Suprapubic skin (tissue), 4 donors: Measurements from ENCODE around the gene HRNR. TPM values are rescaled to one million over a fixed set of nuclear protein-coding genes. Genes with fewer than 3 reads are reported as not detected.

Source experiments
- DNase-seq, 2 donors: peaks; one replicate each; pipeline ENCODE4 v3.0.0-alpha.2; 2019; ENCODE audit warnings: low spot score in 2 of 2
- H3K27ac ChIP-seq: fragments of 200-600 bp; sonication (generic); one replicate; pipeline ENCODE4 v1.5.1; 2019
- H3K27me3 ChIP-seq: fragments of 200-600 bp; sonication (generic); one replicate; pipeline ENCODE4 v1.5.1; 2019
- H3K36me3 ChIP-seq: fragments of 200-600 bp; sonication (generic); one replicate; pipeline ENCODE4 v1.5.1; 2019
- H3K4me1 ChIP-seq: fragments of 200-600 bp; sonication (generic); one replicate; pipeline ENCODE4 v1.5.1; 2019
- H3K4me3 ChIP-seq: fragments of 200-600 bp; sonication (generic); one replicate; pipeline ENCODE4 v1.5.1; 2019; ENCODE audit warnings: mild to moderate bottlenecking
- H3K9me3 ChIP-seq: fragments of 200-600 bp; sonication (generic); one replicate; pipeline ENCODE4 v1.5.1; 2019
- EP300 ChIP-seq: sonication (generic); formaldehyde crosslinking; IDR thresholded peaks from one replicate; pipeline ENCODE4 v1.6.1; 2017; ENCODE audit warnings: antibody characterized with exemption
- POLR2A ChIP-seq, 2 donors: fragments of 450-650 bp; IDR thresholded peaks; one replicate each; pipeline ENCODE4 v1.6.1; 2017; ENCODE audit warnings: antibody characterized with exemption in 2 of 2, mild to moderate bottlenecking in 2 of 2, moderate library complexity in 2 of 2
- POLR2AphosphoS5 ChIP-seq, 3 donors: sonication (generic); formaldehyde crosslinking; IDR thresholded peaks; one replicate each; pipeline ENCODE4 v1.6.1; 2017; ENCODE audit warnings: antibody characterized with exemption in 3 of 3
- WGBS: methylation state at CpG from one replicate; pipeline ENCODE4 v1.1.5; 2018; 5-methylcytosine and 5-hydroxymethylcytosine counted together
- total RNA-seq, 4 donors: library from RNA; depleted of rRNA; stranded (reverse); fragments of >200 nt; gene quantifications; one replicate each; pipeline ENCODE4 v1.1.0, GENCODE V29; 2016
- TF ChIP-seq, protein P1 (sequence below), 2 donors: fragments of 200-600 bp in 1 of 2; fragments of 450-650 bp in 1 of 2; sonication (generic) in 1 of 2; IDR thresholded peaks; one replicate each; pipeline ENCODE4 v1.5.1; 2016 to 2019; ENCODE audit warnings: antibody characterized with exemption in 2 of 2, mild to moderate bottlenecking in 1 of 2, moderate library complexity in 1 of 2

HRNR gene
- total RNA-seq, 4 donors from 2014 or later = not detected

DNA sequence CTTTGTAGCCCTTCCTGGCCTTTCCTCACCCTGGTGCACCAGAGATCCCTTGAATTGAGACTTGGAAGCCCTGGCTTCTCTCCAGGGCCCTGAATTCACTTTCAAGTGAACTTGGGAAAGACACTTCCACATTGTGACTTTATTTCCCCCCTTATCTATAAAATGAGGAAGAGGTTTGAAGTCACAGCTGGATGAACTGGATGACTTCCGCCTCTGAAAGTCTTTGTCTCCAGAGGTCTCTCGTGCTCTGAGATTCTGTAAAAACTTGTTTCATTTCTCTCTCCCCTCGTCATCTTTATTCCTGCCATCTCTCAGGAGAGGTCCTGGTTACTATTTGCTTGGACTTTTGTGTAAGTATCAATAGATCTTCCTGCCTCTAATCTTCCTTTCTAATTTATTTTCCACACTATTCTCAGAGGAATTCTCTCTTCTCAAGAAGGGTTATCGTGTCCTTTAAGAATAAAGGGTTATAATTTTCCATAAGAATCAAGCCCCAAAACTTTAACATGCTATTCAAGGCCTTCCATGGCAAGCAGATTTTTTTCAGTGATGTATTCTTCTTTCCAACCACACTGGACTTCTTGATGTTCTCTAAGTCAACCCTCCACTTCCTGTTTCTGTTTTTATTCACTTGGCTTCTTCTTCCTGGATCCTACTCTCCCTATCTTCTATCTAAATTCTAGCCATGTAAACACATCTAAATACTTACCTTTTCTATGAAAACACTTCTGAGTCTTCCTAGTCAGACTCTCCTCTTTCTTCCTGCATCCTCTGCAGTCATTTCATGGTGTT is 58.5 kb downstream of the HRNR start:
- H3K36me3 ChIP-seq = no peaks in the 10 kb centered on the region
- H3K9me3 ChIP-seq = no peaks in the 10 kb centered on the region
- WGBS = 91% methylated on average over 4 of the region's 4 CpGs
- peaks cover 63% of the 10 kb centered on the region for H3K4me1 ChIP-seq
- no peak for DNase-seq
- TF ChIP-seq POLR2A (IDR thresholded peaks at IDR 0.05) (no peak), POLR2AphosphoS5 (IDR thresholded peaks at IDR 0.05) (no peak), EP300 (no peak)
- TF ChIP-seq, protein P1, sequence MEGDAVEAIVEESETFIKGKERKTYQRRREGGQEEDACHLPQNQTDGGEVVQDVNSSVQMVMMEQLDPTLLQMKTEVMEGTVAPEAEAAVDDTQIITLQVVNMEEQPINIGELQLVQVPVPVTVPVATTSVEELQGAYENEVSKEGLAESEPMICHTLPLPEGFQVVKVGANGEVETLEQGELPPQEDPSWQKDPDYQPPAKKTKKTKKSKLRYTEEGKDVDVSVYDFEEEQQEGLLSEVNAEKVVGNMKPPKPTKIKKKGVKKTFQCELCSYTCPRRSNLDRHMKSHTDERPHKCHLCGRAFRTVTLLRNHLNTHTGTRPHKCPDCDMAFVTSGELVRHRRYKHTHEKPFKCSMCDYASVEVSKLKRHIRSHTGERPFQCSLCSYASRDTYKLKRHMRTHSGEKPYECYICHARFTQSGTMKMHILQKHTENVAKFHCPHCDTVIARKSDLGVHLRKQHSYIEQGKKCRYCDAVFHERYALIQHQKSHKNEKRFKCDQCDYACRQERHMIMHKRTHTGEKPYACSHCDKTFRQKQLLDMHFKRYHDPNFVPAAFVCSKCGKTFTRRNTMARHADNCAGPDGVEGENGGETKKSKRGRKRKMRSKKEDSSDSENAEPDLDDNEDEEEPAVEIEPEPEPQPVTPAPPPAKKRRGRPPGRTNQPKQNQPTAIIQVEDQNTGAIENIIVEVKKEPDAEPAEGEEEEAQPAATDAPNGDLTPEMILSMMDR (IDR thresholded peaks at IDR 0.05) = no peak
- no peaks in the 10 kb centered on the region for H3K27me3 ChIP-seq
- peak overlapping the region; percentile 64 for H3K27ac ChIP-seq
- H3K4me3 ChIP-seq = no peak overlapping the region

- no peak for DNase-seq
- TF ChIP-seq, protein P1 (IDR thresholded peaks at IDR 0.05) = no peak
- TF ChIP-seq POLR2AphosphoS5 (IDR thresholded peaks at IDR 0.05) = no peak
- TF ChIP-seq EP300 = no peak
- no peak for TF ChIP-seq POLR2A (IDR thresholded peaks at IDR 0.05)
- H3K27ac ChIP-seq = peak overlapping the region; percentile 64
- H3K4me3 ChIP-seq = no peak overlapping the region
- H3K36me3 ChIP-seq = no peaks in the 10 kb centered on the region
- no peaks in the 10 kb centered on the region for H3K9me3 ChIP-seq
- peaks cover 57% of the 10 kb centered on the region for H3K4me1 ChIP-seq
- WGBS = 43% methylated on average over 2 of the region's 2 CpGs
- no peaks in the 10 kb centered on the region for H3K27me3 ChIP-seq
These were observed 59.4 kb downstream of the HRNR start for GRCh38 chr1:152164517-152165136.

GRCh38 chr1:152162792-152163463 is 61.1 kb downstream of the HRNR start:
- TF ChIP-seq, protein P1 (IDR thresholded peaks at IDR 0.05) = no peak
- no peak for TF ChIP-seq POLR2A (IDR thresholded peaks at IDR 0.05)
- TF ChIP-seq POLR2AphosphoS5 (IDR thresholded peaks at IDR 0.05) = no peak
- no peak for TF ChIP-seq EP300
- Histone ChIP-seq H3K27me3 (no peaks in the 10 kb centered on the region), H3K4me1 (peaks cover 40% of the 10 kb centered on the region), H3K9me3 (no peaks in the 10 kb centered on the region), H3K4me3 (no peak overlapping the region), H3K27ac (no peak overlapping the region), H3K36me3 (no peaks in the 10 kb centered on the region)
- WGBS = 73% methylated on average over 1 of the region's 1 CpG
- no peak for DNase-seq

Other genes with a start within 250 kb of the HRNR start
- gene S100A10, start 230.3 kb downstream of the HRNR start, total RNA-seq = 100 to 1,000 TPM; 109 to 247 (median 171) TPM
- 100 to 1,000 TPM; 431 to 722 (median 606) TPM for gene S100A11, start 187.2 kb downstream of the HRNR start, total RNA-seq
- 1 to 10 TPM in 3 of 4 donors, not detected in 1; 1.7 to 4.4 (median 3.3) TPM for gene TCHHL1, start 135.1 kb downstream of the HRNR start, total RNA-seq
- gene TCHH, start 108.7 kb downstream of the HRNR start, total RNA-seq = 10 to 100 TPM in 3 of 4 donors, 1 to 10 TPM in 1; 7.0 to 71.9 (median 37.2) TPM
- gene RPTN, start 65.0 kb downstream of the HRNR start, total RNA-seq = 10 to 100 TPM in 3 of 4 donors, 1 to 10 TPM in 1; 9.0 to 40.3 (median 18.2) TPM
- 1,000 to 10,000 TPM in 3 of 4 donors, 100 to 1,000 TPM in 1; 734 to 2,889 (median 2,088) TPM for gene FLG, start 101.0 kb upstream of the HRNR start, total RNA-seq
- 1,000 to 10,000 TPM in 3 of 4 donors, 100 to 1,000 TPM in 1; 259 to 1,520 (median 1,297) TPM for gene FLG2, start 135.8 kb upstream of the HRNR start, total RNA-seq
- gene CRNN, start 190.1 kb upstream of the HRNR start, total RNA-seq = 10 to 100 TPM in 1 of 4 donors, 1 to 10 TPM in 2, under 1 TPM in 1; 0.72 to 12.6 (median 5.4) TPM